22Rv1 (cell line): Measurements from ENCODE around the gene WNT3A.

Source experiments
- H3K27ac ChIP-seq: fragments of 450-650 bp; 2 replicates; pipeline ENCODE4 v1.5.1; 2017
- ZFX ChIP-seq: fragments of 450-650 bp; IDR thresholded peaks from 2 replicates; pipeline ENCODE4 v1.6.1; 2017; ENCODE audit warnings: antibody characterized with exemption, borderline replicate concordance
- TF ChIP-seq, protein P1 (sequence below): fragments of 450-650 bp; IDR thresholded peaks from 2 replicates; pipeline ENCODE4 v1.5.1; 2017; ENCODE audit warnings: mild to moderate bottlenecking

The WNT3A gene

DNA sequence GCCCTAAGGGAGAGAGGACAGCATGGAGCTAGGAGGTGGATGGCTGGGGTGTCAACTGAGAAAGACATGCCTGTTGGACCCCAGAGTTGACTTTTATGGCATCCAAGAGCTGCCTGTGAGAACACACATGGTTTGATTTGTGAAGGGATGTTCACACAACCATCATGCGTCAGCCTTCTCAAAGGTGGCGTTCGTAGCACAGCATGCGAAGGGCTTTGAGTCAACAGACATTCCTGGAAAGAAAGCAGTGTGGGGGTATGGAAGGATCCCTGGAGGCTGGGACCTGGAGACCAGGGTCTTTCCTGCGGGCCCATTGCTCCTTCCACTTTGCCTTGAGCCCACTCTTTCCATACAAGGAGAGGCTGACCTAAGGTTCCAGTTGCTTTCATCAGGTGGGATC is 6.4 kb upstream of the WNT3A start:
- TF ChIP-seq, protein P1, sequence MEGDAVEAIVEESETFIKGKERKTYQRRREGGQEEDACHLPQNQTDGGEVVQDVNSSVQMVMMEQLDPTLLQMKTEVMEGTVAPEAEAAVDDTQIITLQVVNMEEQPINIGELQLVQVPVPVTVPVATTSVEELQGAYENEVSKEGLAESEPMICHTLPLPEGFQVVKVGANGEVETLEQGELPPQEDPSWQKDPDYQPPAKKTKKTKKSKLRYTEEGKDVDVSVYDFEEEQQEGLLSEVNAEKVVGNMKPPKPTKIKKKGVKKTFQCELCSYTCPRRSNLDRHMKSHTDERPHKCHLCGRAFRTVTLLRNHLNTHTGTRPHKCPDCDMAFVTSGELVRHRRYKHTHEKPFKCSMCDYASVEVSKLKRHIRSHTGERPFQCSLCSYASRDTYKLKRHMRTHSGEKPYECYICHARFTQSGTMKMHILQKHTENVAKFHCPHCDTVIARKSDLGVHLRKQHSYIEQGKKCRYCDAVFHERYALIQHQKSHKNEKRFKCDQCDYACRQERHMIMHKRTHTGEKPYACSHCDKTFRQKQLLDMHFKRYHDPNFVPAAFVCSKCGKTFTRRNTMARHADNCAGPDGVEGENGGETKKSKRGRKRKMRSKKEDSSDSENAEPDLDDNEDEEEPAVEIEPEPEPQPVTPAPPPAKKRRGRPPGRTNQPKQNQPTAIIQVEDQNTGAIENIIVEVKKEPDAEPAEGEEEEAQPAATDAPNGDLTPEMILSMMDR: no peak
- no peak for TF ChIP-seq ZFX
- H3K27ac ChIP-seq: no peak overlapping the region

DNA sequence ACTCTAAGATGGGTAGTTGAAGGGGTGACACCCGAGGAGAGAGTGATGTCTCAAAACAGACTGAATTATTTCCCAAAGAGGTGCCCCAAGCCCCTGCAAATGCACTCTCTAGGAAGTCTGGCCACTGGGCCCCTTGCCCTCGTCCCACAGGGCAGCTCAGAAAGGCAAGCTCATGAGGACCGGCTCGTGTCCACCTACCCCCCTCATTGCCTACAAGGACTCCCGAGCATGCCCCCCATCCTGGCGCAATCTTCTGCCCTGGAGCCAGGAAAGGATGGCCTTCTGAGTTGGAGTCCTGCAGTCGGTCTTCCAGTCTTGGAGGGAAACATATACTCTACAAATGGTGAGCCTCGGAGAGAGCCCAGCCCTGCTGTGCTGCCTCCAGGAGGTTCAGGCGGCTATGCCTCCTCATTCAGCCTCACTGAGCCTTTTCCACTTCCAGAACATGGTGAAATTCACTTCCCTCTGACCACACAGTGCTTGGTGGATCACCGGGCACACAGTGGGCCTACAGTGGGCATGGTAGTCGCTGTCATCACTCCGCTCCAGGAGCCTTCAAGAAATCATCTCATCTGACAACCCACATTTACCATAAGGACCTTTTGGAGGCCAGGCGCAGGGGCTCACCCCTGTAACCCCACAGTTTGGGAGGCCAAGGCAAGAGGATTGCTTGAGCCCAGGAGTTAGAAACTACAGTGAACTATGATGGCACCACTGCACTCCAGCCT is 5.8 kb upstream of the WNT3A start:
- no peak overlapping the region for H3K27ac ChIP-seq
- no peak for TF ChIP-seq ZFX
- TF ChIP-seq, protein P1: no peak

DNA sequence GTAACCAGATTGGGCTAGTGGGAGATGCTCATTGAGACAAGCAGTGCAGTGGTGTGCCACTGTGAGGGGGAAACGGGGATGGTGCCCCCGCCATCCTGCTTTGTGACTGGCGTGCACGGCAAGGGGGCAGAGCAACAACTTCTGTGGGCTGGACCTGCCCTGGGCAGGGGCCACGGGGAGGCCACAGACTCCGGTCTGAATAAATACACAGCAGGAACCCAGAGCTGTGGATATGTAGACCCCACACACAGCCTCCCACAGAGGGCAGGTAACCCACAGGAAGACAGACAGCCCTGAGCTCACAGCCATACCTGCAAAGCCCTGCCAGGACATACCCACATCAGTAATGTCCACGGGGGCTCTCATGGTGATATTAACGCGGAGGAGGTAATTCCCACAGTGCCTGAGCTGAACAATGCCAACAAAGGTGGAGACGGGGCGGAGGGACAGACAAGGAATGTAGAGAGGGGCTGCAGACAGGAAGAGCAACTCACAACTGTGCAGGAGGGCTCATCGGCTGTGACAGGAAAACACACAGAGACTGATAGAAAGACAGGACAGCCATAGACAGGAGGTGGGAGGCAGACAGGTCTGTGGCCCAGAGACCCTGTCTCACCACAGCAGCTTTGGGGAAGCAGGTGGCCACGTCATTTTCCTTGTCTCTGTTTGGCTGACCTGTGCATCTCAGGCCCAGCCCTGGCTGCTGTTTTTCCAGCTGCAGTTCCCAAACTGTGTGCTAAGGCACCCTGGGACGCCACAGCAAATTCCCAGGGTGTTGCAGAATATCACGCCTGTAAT is 4.9 kb upstream of the WNT3A start:
- TF ChIP-seq, protein P1: no peak
- TF ChIP-seq ZFX: no peak
- H3K27ac ChIP-seq: no peak overlapping the region

DNA sequence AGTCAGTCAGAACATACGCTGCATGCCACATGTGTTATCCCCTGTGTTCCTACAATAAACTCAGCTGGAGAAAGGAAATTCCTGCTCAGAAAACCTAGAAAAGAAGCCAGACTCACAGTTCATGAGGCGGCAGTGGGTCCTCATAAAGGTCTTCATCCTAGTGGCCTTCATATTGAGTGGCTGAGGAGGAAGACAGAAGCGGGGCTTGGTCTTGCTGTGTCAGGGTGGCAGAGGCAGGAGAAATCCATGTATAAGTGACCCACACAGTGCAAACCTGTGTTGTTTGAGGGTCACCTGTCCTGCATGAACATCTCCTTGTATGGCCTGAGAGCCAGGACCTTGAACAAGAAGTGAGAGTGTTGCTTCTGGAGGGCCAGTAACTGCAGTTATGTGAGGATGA is 4.0 kb upstream of the WNT3A start:
- TF ChIP-seq, protein P1: no peak
- TF ChIP-seq ZFX: no peak
- H3K27ac ChIP-seq: no peak overlapping the region

GRCh38 chr1:228003461-228004330 is 3.1 kb upstream of the WNT3A start:
- TF ChIP-seq ZFX: no peak
- TF ChIP-seq, protein P1: no peak

GRCh38 chr1:228004331-228004855 is 2.4 kb upstream of the WNT3A start:
- no peak overlapping the region for H3K27ac ChIP-seq

More at GRCh38 chr1:228003461-228004330, 3.1 kb upstream of the WNT3A start:
- no peak overlapping the region for H3K27ac ChIP-seq

More at GRCh38 chr1:228004331-228004855, 2.4 kb upstream of the WNT3A start:
- TF ChIP-seq ZFX: no peak
- TF ChIP-seq, protein P1: peak; percentile 73
